CD4-positive, alpha-beta T cell treated with Interleukin-15 for 1 hour (primary cell): ENCODE data around the gene PACSIN1.

Experiments
- DNase-seq: peaks from one replicate; pipeline ENCODE4 v3.0.0-alpha.2; 2020

The PACSIN1 gene

DNA sequence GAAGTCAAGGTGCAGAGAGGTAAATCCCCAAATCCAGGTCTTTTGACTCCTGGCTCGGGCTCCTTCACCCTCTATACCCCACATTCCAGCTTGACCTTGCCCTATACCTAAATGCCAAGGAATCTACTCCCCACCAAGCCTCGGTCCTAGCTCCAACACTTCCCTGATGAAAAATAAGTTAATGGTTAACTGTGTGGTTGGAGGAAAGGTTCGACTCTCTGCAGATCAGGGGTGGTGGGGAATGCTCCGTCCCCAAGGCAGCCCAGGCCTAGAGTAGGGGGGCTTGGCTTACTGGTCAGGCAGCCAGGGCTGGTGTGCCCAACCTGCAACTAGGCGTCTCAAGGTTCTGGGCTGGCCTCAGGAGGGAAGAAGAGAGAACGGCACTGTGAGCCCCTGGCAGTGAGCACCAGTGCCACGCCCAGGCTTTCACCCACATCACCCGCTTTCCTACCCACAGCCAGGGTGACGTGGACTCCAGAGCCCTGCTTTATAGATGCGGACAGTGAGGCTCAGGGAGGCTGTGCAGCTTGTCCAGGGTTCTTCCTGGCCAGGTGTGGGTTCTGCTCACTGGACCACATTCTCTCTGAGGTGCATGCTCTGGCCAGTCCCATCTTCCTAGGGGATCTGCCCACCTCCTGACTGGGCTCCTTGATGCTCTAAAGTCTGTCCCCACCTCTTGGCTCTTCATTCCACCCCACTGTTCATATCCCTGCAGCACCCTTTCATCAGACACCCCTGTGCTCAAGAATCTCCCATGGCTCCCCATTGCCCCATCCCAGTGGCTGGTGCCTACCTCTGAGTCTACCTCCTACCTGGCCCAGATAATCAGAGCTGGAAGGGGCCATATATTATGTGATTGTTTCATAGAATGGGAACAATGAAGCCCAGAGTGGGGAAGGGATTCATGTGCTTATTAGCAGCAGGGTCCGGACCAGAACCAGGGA is 82.1 kb downstream of the PACSIN1 start:
- DNase-seq, result no peak

DNA sequence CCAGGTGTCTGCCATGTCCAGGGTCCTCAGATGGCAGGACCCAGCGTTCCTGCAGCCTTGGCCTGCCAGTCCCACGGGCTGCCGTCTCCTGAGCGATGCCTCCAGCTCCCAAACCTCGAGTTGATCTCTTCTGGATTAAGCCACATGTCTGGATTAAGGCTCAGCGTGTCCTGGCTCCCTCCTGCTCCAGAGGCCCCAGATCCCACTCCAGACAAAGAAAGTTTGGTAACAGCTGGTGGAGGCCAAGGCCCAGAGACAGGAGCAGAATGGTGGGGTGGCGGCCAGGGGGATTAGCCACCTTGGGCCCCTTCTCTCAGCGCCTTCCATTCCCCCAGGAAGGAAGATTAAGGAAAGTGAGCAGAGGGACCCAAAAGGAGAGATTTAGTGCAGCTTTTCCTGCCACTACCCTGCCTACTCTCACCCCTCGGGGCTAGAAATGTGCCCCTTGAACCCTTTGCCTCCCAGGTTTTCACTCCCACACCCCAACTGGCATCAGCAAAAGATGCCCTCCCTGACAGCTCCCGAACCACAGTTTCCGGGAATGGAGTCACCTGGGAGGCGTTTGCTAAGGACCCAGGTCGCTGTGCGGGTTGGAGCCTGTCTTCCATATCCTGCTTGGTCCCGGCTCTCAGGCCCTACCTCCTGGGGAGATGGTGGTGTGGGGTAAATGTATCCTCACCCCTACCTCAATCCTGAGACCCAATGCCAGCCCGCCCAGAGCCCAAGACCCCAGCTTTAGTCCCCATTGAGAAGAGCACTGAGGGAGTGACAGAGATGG is 83.3 kb downstream of the PACSIN1 start:
- no peak for DNase-seq

DNA sequence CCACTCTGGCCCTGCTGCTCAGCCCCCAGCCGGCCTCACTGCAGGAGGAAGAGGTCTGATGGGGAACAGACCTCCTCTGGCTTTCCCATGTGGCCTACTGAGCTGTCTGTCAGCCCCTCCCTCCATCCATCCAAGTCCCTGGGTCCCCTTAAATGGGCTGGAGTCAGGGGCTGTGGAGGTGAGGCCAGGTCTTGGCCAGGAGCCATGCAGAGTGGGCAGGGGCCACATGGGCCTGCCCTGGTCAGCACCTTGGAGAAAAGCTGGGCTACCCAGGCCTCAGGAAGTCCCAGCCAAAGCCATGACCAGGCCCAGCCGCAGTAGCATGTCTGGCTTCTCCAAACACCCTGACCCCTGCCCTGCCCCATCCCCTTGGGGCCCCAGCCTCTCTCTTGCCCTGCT is 83.9 kb downstream of the PACSIN1 start:
- DNase-seq, result no peak

DNA sequence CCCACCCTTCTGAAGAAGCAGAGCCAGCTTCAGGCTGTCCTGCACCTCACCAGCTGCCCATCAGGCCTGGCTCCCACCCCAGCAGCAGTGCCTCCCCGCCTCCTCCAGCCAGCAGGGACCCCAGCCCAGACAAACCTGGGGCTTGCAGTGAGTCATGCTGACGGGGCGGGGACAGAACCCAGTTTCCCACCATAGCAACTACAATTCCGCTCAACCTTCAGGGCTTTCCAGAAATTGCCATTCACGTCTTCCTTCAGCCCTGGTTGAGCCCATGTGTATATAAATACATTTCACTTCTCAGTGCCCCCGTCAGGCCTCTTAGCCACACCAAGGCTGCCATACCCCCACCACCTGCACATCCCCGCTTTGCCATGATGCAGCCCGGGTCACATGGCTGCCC is 85.8 kb downstream of the PACSIN1 start:
- DNase-seq, result no peak

DNA sequence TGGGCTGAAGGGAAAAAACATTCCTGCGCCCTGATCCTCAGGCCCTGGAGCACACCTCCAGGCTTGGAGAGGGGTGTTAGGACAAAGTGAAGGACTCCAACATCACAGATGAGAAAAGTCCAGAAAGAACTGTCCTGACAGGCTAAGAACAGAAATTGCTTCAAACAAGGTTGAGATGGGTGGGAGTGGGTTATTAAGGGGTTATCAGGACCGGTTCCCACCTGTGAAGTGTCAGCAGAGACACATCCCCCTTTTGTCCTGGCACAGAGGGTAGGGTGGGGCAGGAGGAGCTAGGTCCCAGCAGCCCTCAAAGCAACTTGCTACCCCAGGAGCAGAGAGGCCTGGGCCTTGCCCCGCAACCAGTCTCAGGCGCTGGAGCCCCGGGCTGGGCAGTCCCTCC is 86.7 kb downstream of the PACSIN1 start:
- DNase-seq, result no peak

DNA sequence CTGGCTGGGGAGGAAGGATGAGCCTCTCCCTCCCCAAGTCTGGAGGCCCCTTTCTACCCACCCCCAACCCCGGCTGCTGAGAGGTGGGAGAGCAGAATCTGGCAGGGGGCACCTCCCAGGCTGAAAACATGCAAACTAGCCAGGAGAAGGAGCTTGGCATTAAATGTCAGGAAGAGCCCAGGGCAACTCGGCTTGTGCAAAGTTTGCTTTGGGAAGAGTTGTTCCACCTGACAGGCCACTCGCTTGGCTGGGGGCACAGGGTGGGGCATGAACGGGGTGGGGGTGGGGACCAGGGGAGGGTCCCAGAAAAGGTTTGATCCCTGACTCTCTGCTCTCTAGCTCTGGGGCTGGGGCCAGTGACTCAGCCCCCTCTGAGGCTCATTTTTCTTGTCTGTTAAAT is 87.3 kb downstream of the PACSIN1 start:
- no peak for DNase-seq

DNA sequence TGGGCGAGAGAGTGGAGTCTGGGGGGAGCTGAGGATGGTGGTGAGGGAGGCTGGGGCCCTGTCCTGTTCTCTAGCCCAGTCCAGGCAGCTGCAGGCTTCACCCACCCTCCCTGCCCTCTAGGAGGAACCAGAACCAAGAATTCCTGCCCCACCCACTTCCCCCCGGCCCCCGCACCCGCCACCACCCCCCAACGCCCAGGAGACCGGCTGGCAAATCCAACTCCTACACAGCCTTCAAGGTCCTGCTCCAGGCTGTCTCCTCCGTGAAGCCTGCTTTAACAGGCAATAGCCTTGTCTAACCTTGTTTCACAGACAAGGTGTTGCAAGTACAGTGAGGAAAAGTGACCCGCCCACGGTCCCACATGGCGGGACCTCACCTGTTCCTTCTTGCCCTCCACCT is 87.9 kb downstream of the PACSIN1 start:
- no peak for DNase-seq

DNA sequence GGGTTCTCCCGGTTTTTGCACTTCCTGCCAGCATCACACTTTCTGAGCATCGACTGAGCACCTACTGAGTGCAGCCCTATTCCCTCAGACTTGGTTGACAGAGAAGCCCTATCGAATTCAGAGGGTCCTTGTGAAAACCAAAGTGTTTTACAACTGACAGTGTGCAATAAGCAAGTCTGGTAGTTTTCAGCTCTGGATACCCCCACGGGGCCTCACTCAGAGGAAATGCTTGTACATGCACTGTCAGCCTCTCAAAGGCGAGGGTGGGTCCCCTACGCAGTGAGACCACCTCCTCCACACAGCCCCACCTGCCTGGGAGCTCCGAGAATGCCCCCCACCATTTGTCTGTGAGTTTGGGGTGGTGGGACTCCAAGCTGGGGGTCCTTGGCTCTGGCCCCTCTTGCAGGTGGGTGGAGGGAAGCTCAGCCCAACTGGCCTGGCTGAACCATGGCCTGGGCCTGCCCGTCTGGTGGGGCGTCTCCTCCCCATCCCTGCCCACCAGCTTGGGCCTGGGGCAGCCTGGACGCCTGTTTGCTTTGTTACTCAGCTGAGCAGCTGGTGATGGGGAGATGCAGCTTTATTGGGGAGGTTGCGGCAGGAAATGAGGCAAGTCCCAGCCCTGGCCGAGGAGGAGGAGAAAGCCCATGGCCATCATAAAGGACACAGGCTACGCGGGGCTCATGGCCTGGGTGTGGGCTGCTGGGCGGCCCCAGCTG is 88.6 kb downstream of the PACSIN1 start:
- no peak for DNase-seq

DNA sequence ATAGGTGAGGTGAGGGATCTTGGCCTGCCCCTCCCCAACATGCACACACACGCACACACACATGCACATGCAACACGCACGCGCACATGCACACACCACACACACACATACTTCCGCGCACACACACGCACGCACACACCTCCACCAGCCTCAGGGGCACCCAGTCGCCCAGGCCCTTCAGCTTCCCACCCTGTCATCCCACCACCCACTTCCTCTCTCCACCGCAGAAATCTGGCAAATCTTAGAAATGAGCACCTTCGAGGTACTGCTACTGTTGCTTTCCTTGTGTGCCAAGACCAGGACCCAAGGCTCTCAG is 89.1 kb downstream of the PACSIN1 start:
- DNase-seq, result no peak

DNA sequence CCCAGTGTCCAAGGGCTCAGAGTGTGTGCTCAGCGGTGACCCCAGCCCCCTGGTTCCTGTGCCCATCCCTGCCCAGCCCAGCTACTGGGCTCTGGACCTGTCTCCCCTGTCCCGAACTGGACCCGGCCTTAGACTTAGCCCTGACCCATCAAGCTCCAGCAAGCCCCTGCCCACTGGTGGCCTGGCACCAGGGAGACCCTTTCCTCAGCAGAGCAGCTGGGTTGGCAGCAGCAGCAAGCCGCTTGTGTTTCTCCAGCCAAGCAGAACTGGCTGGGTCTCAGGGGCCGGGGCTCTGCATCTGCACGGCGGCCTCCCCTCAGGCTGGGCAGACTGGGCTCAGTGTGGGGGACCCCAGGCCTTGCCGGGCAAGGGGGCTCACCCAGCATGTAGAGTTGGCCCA is 89.5 kb downstream of the PACSIN1 start:
- DNase-seq, result no peak

DNA sequence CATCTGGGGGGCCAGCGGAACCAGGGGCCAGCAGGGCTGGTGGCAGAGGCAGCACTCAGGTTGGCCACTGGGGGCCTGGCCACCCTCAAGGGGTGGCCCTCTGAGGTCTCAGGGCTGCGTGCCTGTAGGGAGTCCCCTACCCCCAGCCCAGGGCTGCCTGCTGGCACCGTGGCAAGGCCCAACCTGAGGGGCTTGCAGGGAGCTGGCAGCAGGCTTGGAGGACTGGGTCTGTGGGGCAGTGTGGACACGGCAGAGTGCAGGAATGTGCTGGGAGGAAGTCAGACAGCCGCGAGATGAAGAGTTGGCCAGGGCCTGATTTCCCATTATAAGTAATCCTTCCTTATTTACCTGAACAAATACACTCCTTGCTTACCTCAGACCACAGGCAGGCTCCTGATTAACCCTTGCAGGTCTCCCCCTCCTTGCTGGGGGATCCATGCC is 90.2 kb downstream of the PACSIN1 start, which contains the start of gene SPDEF:
Gene SPDEF, minus strand, starts transcription at position 299 of the 441 bp plus-strand sequence. CDS start 11,874 bp downstream, outside the sequence.
- DNase-seq, result no peak

DNA sequence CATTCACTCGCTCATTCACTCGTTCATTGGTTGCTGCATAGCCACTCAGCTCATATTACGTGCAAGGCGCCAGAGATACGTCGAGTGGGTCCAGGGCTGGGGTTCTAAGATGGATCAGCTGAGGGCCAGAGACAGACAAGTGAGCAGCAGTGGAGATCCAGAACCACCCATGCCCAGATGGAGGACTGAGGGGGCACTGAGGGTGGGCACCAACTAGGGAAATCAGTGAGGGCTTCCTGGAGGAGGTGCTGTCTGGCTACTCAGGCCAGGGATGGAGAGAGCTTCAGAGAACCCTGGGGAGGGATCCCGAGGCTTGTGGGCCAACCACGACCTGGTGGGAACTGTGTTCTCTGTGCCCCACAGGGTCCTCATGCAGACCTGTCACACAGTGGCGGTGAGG is 90.6 kb downstream of the PACSIN1 start:
- DNase-seq, result no peak

DNA sequence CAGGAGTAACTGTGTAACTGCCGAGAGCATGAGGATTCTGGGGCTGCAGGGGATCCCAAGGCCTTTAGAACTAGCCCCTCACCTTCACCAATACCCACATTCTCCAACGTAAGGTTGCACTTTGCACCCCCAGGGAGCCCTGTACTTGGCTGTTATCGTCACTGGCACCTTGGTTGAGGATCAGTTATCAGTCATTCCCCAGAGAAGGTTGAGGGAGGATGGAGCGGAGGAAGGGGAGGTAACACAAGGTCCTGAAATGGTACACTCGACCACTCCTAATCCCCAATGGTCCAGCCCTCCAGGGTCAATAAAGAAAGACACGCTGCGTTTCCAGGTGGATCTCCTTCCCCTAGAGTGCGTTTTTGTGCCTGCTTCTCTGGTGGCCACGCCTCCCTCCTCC is 91.4 kb downstream of the PACSIN1 start:
- DNase-seq, result no peak

DNA sequence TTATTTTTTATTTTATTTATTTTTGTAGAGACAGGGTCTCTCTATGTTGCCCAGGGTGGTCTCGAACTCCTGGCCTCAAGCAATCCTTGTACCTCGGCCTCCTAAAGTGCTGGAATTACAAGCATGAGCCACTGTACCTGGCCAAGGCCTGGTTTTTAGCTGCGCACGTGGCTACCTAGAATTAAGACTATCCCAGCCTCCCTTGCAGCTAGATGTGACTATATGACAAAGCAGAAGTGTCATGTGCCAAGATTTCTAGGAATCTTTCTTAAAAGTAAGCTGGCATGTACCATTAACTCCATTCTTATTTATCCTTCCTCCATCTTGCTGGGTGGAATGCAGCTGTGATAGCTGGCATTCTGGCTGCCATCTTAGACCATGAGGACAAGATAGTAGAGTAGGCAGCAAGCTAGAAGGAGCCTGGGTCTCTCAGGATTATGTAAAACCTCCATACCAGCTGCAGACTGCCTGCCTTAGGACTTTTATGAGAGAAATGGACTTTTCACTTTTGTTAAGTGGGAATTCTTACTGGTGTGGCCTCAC is 92.4 kb downstream of the PACSIN1 start:
- DNase-seq, result no peak

DNA sequence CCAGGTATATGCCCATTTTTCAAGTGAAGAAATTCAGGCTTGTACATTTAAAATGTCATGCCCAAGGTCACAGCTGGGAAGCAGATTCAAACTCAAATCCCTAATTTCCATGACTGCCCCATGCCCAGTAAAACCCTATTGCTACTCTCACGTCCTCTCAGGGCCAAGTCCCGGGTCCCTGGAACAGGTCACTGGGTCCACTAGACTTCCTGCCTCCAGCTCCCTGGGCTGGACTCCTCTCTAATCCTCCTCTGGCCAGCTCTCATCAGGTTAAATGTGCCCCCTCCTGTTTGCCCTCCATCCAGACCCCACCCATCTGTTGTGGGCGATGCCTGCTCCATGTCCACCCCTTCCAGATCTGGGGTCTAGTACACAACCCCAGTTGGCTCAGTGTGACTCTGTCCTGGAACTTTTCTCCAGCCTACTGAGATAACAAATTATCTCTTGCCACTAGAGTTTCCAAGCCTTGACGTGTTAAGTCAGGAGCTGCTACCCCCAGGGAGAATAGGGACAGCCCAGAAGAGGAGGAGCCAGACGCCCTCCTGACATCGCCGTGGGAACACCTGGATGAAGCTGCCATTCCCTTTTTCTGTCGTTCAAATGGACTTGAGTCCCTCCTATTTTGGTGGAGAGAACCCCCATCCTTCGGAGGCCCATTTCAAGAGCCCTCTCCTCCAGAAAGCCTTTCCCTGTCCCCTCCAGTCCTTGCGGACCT is 93.9 kb downstream of the PACSIN1 start:
- no peak for DNase-seq

DNA sequence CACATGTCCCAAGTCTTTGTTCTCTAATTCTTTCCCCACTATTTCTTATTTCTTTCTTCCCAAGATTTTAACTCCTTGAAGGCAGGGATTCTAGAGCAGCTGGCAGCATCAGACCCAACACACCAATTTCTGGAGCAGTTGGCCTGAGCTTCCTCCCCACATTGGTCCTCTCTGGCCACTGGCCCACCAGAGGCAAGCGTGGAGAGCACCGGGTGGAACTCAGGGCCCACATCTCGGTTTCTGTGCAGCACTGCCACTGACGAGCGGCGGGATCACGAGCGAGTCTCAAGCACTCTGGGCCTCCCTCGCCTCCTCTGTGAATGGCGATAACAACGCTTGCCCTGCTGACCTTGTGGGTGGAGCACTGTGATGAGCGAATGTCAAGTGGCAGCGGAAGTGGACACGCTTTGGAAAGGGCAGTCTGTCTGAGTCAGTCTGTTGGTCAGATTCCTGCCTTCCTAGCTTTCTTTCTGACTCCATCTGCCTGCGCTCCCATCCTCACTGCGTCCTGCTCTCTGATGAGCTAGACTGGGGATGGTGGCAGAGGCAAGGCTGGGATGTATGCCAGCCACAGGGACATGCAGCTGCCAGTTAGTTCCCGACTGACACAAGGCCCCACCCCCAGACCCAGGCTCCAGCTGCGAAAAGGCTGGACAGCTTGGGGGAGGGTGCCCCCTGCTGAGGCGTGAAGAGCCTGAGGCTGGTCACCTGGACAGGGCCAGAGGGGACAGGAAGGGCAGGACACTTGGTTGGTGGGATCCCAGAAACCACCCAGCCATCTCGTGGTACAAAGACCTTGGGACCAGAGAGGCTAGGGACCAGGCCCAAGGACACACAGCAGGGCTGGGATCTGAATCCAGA is 94.7 kb downstream of the PACSIN1 start:
- DNase-seq, result no peak

DNA sequence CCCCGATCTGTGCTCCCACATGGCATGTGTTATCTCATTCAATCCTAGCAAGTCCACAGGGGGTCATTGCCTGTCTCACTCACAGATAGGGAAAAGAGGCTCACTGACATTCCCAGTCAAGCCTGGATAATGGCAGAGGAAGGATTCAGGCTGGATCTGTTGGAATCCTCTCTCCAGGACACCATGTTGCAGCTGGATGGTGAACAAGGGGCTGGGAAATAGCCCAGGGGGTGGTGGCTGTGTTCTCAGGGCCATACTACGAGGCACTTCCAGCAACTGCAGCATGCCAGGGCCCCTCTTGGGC is 95.3 kb downstream of the PACSIN1 start:
- DNase-seq, result no peak

DNA sequence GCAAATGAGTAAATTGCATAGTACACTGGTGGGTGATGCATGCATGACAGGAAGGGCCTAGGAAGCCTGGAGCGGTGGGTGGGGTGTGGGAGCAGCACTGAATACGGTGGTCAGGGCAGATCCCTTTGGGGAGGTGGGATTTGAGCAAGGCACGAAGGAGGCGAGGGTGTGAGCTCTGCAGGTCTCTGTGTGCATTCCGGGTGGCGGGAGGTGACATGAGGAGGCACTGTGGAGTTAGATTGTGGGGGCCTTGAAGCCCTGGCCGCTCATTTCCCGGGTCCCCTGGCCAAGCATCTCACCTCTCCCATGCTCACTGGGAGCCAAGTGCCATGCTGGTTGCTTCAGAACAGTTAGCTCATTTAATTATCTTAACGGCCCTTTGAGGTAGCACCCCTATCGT is 96.5 kb downstream of the PACSIN1 start:
- DNase-seq, result no peak

DNA sequence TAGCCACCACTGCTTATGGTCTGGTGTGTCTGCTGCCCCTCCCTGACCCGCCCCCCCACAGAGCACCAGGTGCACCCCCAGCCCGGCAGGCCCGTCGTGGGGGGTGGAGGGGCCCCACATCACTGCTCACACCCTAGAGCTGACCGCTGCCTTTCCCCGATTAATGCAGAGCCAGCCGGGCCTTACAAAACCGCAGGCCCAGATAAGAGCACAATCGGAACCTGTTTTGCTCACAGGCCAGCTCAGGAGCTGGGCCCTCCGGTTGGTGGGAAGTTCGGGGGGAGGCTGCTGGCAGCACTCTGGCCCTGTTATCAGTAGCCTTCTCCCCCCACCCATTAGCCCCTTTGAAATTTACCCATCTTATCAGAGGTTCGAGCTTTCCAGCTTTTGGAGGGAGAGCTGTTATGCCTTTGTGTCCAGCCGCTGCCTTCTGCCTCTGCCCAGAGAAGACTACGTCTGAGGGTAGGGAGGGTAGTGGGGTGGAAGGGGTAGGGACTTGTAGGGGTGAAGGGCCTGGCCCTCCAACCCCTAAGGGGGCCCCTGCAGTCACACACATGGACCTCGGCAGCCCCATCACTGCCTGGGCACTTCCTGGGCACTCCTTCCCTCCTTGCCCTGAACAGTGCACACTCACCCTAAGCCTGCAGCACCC is 97.1 kb downstream of the PACSIN1 start:
- DNase-seq, result no peak

DNA sequence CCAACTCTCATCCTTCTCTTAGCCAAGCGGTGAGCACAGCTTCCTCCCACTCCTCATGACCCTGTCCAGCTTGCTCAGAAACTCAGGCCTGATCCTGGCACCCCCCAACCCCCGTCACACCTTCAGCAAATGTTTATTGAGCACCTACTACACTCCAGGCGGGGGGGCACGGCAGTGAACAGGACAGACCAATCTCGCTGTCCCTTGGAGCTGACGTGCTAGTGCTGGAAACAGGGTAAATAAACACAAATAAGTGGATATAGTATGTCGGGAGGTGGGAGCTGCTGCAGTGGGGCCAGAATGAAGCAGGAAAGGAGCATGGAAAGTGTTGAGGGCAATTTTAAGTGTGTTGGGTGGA is 97.6 kb downstream of the PACSIN1 start:
- no peak for DNase-seq

DNA sequence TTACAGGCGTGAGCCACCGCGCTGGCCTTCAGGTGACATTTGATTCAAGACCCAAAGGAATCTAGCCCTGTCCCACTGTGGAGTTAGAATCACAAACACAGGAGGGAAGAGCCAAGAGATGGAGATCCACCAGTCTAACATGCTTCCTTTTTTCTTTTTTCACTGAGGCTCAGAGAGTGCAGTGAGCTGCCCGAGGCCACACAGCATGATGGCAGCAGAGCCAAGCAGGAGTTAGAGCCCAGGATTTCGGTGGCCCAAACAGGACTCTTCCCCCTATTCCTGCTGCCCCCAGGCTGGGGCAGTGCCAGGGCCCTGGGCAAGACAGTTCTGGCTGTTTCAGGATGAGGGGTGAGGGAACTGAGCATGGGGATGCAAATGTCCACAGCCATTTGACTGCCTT is 98.3 kb downstream of the PACSIN1 start:
- no peak for DNase-seq
